GM21576 (cell line): ENCODE data around the gene FBN3.
"Not testable (repeated sequence)": the region's sequence is repeated elsewhere in the genome, so short reads cannot be mapped to it uniquely, and the experiment has no call there.

Experiments used
- ATAC-seq: cut with Tn5 transposase; IDR thresholded peaks from one replicate; pipeline ENCODE4 v1.9.1; 2021; ENCODE audit warnings: mild to moderate bottlenecking, moderate library complexity; ENCODE audit not compliant: unreplicated experiment

Gene FBN3

GRCh38 chr19:8149261-8150094 is at the start of gene FBN3:
TSS of gene FBN3 (minus strand) at chr19:8149592. CDS start at chr19:8147480, 2,112 bp downstream.
- no peak for ATAC-seq

GRCh38 chr19:8196271-8196927 is 47.0 kb upstream of the FBN3 start:
- no peak for ATAC-seq

- no peak for ATAC-seq
These were observed 45.3 kb upstream of the FBN3 start for GRCh38 chr19:8194528-8195267.

- ATAC-seq, result no peak
These were observed 42.9 kb upstream of the FBN3 start for GRCh38 chr19:8192221-8192820.

GRCh38 chr19:8185343-8186068 is 36.1 kb upstream of the FBN3 start:
- ATAC-seq, result no peak

GRCh38 chr19:8184274-8184673 is 34.9 kb upstream of the FBN3 start:
- no peak for ATAC-seq

- ATAC-seq, result no peak
These were observed 30.6 kb upstream of the FBN3 start for GRCh38 chr19:8180018-8180417.

- ATAC-seq, result no peak
These were observed 25.3 kb upstream of the FBN3 start for GRCh38 chr19:8174706-8175105.

- ATAC-seq, result no peak
These were observed 19.1 kb upstream of the FBN3 start for GRCh38 chr19:8168537-8168936.

- no peak for ATAC-seq
These were observed 18.6 kb upstream of the FBN3 start for GRCh38 chr19:8167985-8168384.

GRCh38 chr19:8163759-8164158 is 14.4 kb upstream of the FBN3 start:
- no peak for ATAC-seq

- ATAC-seq, result no peak
These were observed 11.8 kb upstream of the FBN3 start for GRCh38 chr19:8161135-8161646.

GRCh38 chr19:8159322-8159721 is 9.9 kb upstream of the FBN3 start:
- ATAC-seq, result not testable (repeated sequence)

- ATAC-seq, result no peak
These were observed 9.2 kb upstream of the FBN3 start for GRCh38 chr19:8158411-8159074.

GRCh38 chr19:8155318-8155717 is 5.9 kb upstream of the FBN3 start:
- no peak for ATAC-seq

- not testable (repeated sequence) for ATAC-seq
These were observed 4.6 kb upstream of the FBN3 start for GRCh38 chr19:8154014-8154413.

- no peak for ATAC-seq
These were observed 2.3 kb upstream of the FBN3 start for GRCh38 chr19:8151767-8152035.

- ATAC-seq, result no peak
These were observed 1.8 kb upstream of the FBN3 start for GRCh38 chr19:8150998-8151766.

GRCh38 chr19:8150178-8150865 is 930 bp upstream of the FBN3 start:
- no peak for ATAC-seq
